COLO829 (cell line): Measurements from ENCODE around the gene GRK5.

Experiments
- DNase-seq: peaks from one replicate; pipeline ENCODE4 v3.0.0; 2012; ENCODE audit warnings: low spot score

GRK5 gene

DNA sequence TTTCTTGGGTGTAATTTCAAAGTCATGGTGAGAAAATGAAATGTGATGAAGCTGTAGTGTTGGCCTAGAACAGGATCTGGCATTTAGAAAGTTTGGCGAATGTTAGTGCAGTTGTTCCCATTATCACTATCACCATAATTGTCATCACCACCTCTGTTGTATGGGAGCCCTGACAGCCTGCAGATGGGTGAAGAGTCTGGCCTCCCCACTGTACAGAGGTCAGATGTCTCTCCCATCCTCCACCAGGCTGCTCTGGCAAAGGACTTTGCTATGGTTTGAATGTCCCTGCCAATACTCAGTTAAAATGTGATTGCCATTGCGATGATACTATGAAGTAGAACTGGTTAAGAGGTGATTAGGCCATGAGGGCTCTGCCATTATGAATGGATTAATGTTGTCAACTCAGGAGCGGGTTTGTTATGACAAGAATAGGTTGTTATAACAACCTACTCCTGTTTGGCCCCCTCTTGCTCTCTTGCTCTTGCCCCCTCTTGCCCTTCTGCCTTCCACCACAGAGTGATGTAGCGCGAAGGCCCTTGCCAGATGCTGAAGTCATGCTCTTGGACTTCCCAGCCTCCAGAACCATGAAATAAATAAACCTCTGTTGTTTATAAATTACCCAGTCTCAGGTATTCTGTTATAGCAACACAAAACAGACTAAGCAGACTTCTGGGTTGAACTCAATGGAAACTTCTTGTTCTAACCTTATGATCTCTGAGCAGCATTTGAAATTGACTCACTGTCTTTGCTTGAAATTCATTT is 90.0 kb downstream of the GRK5 start:
- DNase-seq, result no peak

DNA sequence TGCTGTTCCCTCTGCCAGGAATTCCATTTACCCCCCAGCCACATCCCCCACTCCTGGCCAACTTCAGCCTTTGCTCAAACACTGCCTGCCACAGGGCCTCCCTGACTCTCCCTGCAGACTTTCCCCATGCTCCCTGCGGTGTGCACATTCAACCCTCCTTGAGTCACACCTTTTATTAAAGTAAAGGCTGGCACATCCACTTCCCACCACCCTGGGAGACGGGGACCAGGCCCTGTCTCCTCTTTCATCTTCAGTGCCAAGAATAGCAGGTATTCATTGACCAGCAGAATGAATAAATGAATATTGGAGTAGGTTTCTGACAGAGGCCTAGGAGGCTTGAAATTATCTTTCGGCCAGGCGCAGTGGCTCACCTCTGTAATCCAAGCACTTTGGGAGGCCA is 91.4 kb downstream of the GRK5 start:
- DNase-seq, result no peak

DNA sequence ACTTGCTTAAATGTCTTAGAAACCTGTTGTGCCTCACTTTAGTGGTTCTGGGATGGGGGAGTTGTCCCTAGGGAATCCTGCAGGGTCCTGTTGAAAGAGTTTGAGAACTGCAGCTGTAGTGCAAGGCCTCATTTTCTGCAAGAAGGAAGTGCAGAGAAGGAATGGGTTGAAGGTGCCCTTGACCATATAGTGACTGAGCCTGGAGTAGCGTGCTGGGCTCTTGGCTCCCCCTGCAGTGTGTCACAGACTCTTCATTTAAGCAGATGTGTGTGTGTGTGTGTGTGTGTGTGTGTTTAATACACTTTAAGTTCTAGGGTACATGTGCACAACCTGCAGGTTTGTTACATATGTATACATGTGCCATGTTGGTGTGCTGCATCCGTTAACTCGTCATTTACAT is 92.2 kb downstream of the GRK5 start:
- DNase-seq, result no peak

DNA sequence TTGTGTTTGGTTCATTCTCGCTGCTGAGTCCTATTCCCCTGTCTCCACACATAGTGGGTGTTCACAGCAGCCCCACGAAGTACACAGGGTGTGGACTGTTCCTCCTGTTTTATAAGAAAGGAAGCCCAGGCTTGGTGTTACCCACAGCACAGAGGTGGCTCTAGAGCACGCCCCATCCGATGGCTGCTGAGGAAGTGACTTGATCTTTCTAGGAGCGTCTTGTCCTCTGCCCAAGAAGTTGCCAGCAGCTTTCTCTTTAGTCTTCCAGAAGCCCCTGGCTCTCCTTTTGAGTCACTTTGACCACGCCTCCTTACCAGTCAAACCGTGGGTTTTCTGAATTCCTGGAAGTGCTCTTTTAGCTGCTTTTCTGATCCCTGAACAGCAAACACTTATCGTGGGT is 94.0 kb downstream of the GRK5 start:
- DNase-seq, result no peak

DNA sequence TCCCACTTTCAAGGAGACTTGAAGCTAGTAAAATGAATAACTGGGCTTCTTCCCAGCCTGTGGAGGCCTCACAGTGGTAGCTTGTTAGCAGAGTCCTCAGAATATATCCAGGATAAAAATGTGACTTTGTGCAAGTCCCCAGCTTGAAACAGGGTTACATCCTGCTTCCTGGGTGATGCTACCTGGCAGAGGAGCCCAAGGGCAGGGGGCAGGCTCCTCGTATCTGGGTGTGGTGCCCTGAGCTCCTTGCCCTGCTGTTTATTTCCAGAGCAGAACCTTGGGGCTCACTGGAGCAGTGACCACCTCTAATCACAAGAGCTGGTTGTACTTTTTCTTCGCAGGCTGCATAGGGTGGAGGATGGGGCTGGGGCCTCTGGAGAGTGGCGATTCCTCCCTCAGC is 94.8 kb downstream of the GRK5 start:
- no peak for DNase-seq

DNA sequence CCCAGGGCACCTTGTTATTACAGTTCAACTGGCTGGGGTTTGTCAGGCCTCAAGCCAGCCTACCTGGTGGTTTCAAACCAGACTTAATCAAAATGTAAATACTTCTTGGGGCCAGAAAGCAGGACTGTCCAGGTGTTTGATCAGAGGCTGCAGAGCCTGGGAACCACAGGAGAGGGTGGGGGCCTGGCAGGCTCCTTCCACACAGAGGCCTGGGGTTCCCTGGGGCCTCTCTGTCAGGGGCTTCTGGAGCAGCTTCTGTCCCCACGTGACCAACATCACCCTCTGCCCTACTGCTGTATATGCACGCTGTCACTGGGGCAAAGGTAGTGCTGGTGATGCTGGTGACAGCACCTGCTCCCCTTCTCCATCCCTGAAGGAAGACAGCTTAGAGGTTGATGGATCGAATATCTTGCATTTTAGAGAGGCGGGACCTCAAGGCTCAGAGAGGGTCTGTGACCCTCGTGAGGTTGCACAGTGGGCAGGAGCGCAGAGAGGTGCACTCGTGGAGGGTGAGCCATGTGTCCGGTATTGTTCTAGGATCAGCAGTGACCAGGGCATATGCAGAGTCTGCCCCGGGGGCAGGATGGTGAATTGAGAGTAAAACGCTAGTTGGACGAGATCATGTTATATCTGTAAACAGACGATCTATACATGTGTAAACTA is 95.4 kb downstream of the GRK5 start:
- no peak for DNase-seq

DNA sequence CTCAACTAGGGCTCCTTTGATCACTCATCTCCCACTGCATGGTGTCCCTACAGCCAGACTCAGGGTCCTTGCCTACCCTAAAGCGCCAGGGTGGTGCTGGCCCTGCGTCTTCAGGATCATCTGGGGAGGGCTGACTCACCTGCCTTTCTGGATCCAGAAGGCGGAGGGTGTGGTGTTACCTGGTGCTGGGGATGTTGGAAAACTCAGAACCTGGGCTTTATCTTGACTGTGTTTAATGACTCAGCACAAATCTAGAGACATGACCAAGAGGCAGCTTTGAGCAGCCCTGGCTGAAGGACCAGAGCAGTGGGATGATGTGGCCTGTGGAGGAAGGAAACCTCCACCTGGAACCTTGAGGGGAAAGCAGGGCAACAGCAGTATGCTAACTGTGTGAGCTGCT is 96.5 kb downstream of the GRK5 start:
- no peak for DNase-seq

DNA sequence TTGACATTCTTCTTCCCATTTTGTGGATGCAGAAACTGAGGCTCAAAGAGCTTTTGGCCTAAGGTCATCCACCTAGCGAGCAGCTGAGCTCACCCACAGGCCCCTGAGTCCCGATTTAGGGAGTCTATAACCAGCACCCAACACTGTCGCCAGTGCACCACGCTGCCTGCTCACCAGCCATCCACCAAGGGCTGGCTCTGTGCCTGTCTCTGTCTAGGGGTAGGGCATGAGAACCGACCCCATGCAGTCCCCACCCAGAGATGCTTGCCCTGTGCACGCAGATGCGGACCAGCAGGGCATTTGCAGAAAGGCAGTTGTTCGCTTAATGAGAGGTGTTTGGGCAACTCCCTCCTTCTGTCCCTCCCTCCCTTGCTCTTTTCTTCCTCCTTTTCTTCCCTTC is 97.2 kb downstream of the GRK5 start:
- no peak for DNase-seq

DNA sequence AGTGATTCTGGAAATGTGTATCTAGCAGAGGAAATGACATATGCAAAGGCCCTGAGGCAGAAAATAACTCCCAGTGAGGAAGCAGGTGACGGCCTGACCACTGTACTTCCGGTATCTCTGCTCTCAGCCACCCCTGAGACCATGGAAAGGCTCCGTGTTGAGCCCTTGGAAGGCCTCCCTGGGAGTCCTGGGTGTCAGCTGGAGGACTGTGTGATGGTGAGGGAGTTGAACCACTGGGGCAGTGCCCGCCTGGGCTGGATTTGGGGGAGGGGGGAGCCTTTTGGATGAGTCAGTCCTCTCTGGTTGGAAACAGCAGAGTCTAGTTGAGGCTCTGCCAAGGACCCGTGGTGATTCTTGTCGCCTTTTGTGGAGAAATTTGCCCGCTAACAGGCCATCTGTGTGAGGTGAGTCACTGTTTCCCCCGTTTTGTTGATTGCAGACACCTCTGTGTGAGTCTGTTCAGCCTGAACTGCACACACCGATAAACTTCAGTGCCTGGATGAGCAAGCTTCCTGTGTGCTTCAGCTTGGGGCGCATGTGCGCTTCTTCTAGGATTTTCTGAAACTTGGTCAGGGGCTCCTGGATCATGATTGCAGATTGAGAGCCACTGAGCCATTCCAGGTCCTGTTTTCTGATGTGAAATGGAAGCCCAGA is 98.6 kb downstream of the GRK5 start:
- DNase-seq, result no peak

DNA sequence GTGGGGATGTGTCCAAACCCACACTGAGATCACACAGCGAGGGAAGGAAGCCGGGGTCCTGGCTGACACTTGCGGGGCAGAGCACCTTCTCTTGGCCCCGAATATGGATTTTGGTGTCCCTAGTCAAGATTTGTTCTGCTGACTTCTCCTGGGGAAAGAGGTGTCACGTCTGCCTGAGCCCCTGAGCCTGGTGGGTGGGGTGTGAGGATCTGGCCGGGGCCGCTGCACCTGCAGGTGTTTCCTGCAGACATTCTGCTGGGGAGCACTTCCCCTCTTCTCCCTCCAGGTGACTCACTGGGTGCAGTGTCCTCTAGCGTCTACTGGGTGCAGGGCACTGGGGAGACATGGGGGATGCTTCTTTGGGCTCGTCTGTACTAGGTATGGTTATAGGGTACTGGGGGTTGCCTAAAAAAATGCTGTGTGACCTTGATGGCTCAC is 99.2 kb downstream of the GRK5 start:
- DNase-seq, result no peak

DNA sequence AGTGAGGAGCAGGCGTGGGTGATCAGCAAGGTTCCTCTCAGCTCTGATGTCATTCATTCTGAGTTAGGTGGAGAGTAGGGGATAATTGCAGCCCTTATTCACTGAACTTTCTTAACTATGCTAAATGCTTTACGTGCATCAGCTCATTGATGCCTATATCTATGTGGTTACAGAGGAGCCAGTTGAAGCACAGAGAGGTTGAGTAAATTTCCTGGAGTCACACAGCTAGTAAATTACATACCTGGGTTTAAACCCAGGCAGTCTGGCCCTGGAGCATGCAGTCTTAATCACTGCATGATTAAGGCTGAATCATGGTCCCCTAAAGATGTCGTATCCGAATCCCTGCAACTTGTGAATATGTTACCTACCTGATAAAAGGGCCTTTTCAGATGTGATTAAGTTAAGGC is 99.6 kb downstream of the GRK5 start:
- no peak for DNase-seq

DNA sequence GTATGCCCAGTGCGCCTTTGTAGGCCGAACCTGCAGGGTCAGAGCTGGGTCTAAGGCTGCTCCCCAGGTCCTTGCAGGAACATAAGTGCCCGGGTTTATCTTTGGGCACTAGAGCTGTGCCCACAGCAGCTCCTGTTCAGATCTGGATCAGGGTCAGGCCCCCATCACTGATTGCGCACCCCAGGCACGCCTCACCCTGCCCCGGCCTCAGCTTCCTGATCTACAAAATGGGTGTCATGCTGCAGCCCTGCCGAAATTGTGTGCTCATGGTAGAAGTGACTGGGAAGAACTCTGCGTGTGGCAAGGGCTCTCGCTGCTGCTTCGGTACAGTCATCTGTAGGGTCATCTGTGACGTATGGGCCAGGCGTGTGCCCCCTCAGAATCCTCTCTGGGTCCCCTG is 100.7 kb downstream of the GRK5 start:
- DNase-seq, result no peak

DNA sequence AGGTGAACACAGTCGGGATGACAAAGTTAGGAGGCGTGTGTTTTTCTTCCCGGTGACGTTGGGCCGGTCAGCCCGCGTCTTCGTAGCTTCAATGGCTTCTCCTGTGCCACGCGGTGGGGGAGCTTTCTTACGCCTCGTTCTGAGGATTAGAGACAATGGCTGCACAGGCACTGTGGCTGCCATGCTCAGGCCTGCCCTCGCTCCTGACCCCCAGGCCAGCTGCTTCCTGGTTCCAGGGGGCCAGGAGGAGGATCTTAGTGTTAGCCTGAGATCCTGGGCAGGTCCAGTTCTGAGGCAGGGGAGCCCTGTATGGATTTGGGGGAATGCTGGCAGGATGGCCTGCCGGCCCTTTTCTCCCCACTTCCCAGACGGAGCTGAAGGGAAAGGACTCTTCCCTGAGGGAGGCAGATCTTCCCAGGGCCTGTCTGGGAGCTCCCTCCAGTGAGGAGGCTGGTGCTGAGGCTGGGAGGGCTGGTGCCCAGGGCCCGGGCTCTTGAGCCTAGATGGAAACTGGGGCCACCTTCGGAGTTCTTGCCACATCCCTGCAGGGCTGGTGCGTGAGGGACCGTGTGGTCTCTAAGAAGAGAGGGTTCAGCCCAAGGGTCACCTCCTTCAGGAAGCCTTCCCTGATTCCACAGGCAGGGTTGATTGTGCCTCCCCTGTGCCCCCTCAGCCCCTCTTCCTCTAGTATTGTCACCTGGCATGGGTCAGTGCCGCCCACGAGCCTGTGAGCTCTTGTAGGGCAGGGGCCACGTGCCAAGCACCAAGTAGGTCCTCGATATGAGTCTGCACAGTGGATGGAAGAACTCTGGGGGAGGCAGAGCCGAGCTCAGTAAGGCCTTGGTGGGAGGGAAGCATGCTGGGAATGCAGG is 101.4 kb downstream of the GRK5 start:
- DNase-seq, result no peak

DNA sequence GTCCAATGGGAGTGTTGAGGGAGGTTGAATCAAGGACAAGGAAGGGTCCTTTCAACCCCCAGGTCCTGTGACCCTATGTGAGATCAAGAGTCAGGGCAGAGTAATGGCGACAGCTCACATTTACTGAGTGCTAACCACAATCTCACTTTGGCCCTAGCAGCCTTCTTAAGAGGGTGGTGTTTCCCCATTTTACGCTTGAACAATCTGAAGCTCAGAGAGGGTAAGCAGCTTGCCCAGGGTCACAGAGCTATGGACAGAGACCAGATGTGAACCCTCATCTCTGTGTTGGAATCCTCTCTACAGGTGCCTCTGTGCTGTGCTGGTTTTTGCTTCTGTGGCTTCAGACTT is 102.0 kb downstream of the GRK5 start:
- no peak for DNase-seq

DNA sequence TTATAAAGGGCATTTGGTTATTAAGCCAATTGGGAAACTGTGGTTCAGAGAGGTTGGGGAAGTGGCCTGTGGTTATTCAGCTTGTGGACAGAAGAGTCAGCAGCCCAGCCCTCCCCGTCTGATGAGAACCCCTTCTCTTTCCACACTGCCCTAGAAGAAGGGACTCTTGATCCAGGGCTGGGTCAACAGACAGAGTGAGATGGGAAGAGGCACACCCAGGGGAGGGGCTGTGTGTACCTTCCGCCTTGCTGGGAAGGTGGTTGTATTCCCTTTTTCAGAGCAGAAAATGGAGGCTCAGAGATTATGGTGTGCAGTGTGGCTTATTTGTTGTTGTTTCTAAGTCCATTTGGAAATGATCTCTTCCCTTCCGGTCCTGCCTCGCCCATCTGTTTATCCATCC is 103.4 kb downstream of the GRK5 start:
- no peak for DNase-seq

DNA sequence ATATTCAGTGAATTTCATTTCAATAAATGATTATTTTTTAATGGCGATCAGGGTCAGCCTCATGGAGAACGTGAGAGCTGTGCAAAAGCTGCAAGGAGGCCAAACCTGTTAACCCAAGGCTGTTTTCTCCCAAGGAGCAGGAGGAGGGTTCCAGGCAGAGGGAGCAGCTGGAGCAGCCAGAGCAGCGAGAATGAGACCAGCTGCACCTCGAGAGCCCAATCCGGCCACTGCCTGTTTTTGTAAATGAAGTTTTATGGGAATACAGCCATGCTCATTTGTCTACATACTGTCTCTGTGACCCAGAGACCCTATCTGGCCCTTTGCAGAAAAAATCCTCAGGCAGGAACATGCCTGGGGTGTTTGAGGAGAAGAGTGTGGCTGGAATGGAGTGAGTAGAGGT is 104.9 kb downstream of the GRK5 start:
- DNase-seq, result no peak

DNA sequence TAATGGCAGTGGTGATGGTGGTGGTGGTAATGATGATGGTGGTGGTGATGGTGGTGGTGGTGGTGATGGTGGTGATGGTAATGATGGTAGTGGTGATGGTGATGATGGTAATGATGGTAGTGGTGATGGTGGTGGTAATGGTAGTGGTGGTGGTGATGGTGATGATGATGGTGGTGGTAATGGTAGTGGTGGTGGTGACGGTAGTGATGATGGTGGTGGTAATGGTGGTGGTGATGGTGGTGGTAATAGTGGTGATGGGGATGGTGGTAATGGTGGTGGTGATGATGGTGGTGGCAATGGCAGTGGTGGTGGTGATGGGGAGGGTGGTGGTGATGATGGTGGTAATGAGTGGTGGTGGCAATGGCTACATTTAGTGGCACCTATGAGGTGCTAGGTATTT is 105.7 kb downstream of the GRK5 start:
- no peak for DNase-seq

DNA sequence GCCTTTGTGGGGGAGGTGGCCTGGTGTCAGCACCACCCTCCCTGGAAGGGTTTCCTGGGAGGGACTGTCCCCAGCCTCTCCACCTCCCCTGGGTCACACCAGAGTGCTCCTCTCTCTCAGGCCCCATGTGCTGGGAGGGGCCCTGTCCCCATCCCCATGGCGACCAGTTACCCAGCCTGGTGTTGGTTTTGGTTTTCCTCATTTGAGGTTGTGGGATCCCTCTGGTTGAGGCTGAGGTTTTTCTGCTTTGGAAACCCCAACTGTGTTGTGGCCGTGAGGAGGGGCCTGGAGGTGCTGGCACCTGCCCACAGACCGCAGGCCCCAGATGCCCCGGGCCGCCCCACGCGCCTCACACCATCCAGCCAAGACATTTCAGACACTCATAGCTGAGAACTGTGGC is 106.3 kb downstream of the GRK5 start:
- DNase-seq, result no peak

DNA sequence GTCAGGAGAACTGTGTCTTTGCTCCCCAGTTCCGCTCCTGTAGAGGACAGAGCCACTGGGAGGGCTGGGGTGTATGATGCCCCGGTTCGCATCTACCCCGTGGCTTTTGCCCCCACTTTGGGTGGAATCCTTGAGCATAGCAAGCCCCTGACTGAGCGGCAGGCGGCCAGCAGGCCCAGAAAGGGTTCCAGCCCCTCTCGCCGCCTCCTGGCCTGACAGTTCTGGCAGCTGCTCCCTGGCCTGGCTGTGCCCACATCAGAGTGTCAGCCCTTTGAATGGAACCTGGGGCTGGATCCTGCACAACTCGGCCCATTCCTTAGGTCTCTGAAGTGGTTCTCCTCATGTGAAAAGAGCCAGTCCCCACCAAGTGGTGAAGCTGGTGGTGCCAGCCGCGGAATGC is 106.7 kb downstream of the GRK5 start:
- DNase-seq, result no peak

DNA sequence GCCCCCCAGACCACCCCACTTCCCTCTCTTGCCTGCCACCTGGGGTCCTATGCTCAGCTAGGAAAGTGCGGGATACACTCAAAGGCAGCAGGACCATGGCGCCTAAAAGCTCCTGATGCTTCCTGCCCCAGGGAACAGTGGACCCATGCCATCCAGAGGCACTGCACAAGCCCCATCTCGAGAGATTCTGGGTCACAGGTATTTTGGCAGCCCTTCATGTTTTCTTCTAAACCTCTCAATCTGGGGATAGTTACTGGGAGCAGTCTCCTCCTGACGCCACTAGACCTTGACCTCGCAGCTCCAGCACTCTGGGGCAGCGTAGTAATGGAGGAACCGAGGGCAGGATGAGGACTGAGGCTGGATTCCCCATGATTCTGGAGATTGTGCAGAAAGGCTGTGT is 107.1 kb downstream of the GRK5 start:
- DNase-seq, result no peak

DNA sequence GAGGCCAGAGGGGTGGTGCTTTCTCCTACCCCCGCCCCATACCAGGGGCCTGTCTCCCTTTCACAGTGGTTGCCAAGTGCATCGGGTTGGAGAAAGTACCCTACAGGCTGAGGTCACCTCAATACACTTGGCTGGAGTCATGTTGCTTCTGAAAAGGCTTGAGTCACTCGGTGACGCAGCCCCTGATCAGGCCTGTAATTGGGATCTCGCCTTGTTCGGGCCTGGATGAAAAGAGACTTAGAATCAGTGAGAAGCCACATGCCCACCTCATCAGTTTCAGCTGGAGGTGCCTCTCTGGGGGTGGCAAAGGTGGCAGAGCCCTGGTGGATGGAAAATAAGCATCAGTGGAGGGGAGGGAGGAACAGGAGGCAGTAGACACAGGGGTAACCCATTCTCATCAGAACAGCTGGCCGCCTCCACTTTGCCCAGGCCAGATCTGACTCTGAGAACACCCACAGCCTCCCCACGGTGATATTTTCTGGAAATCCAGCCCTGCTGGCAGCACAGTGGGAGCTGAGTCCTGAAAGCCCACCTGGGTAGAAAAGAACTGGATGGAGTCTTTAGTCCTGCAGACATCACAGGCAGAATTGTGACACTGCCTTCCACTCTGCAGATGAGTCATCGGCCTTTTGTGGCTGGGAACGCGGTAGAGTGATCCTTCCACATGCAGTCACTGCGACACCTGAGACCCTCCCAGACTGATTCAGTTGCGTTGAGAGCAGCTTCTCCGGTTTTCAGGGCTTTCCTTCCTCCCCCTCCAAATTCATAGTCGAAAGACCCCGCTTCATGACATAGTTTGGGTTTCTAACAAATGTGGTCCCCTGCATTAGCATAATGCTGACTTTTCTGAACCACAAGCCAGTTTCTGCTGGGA is 108.0 kb downstream of the GRK5 start:
- DNase-seq, result peak; percentile 36

DNA sequence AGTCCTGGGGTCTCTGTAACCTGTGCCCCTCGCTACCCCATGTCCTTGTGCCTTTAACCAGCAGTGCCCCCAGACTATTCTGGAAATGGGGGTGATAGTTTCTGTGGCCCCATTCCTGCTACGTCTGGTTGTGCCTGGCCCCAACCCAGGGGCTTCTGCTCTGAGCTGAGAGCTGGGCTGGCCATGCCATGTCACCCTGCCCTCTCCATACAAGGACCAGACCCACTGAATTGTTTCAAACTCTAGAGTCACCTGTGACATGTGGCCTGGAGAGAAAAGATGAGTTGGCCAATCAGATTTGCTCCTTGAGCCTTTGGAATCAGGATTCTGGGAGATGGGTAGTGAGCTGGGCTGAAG is 108.6 kb downstream of the GRK5 start:
- no peak for DNase-seq
